ENCODE measurements around the gene BMPER.

BMPER gene

GRCh38 chr7:34137176-34137575 is 231.8 kb downstream of the BMPER start:
- no peak for TF ChIP-seq CTCF (IDR thresholded peaks at IDR 0.05; ENCODE audit: low read depth, low read length)
- H3K4me3 ChIP-seq (ENCODE audit: low read depth, low read length) = no peak overlapping the region
- in situ Hi-C loops (cut with HindIII; ENCODE audit: low sequenced_read_pairs) = no loop called here
- DNase-seq (ENCODE audit: low read depth, low spot score) = no peak

DNA sequence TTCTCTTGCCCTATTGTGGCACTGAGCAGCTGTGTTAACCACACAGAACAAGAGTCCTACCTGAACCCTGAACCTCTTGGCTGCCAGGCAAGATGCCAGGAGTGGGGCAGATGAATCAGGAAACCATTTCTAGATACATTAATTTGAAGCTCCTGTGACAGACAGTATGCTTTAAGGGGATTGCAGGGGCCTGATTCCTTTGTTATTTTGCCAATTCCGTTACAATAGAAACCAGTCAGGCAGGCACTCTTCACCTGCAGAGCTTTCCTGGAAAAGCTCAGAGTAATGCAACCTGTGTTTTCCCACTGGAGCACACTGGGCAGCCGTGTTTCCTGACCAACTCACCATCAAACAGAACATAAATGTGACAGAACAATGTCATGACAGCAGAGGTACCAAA is 233.1 kb downstream of the BMPER start:
- TF ChIP-seq CTCF (IDR thresholded peaks at IDR 0.05; ENCODE audit: low read depth, low read length) = no peak
- H3K4me3 ChIP-seq (ENCODE audit: low read depth, low read length) = no peak overlapping the region
- DNase-seq (ENCODE audit: low read depth, low spot score) = no peak
- in situ Hi-C loops (cut with HindIII; ENCODE audit: low sequenced_read_pairs) = no loop called here

DNA sequence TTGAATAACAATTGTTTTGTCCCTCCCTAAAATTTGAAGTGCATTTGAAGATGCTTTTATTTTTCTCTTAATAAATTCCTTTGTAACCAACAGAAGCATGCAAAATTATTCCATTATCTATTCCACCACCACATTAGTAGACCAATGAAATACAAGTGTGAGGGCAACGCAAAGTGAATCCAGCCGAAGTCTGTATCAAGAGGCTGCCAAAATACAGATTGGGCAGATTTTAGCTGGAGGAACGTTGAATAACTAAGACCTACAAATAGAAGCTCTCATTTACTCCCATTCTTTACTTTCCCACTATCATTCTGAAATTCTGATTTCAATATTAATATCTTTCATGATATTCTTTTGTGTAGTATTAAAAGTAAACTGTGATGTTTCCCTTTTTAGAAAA is 233.7 kb downstream of the BMPER start:
- no peak overlapping the region for H3K4me3 ChIP-seq (ENCODE audit: low read depth, low read length)
- in situ Hi-C loops (cut with HindIII; ENCODE audit: low sequenced_read_pairs) = no loop called here
- TF ChIP-seq CTCF (IDR thresholded peaks at IDR 0.05; ENCODE audit: low read depth, low read length) = no peak
- DNase-seq (ENCODE audit: low read depth, low spot score) = no peak

DNA sequence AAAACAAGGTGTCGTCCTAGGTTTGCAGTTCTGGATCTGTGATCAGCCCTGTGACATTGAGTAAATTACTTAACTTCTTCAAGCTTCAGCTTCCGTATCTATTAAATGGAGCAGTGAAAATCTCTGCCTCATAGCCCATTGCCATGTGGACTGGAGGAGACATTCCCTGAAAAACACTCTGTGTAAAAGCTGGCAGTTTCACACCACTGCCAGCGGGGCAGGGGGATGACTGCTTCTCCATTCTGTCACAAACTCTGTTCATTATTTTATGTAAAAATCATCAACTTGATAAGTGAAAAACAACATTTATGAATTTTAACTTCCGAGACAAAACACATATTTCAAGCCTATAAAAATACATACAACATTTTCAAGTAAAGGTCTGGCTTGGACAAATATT is 234.7 kb downstream of the BMPER start:
- H3K4me3 ChIP-seq (ENCODE audit: low read depth, low read length) = no peak overlapping the region
- no peak for DNase-seq (ENCODE audit: low read depth, low spot score)
- TF ChIP-seq CTCF (IDR thresholded peaks at IDR 0.05; ENCODE audit: low read depth, low read length) = no peak
- in situ Hi-C loops (cut with HindIII; ENCODE audit: low sequenced_read_pairs) = no loop called here

GRCh38 chr7:34143402-34143801 is 238.1 kb downstream of the BMPER start:
- in situ Hi-C loops (cut with HindIII; ENCODE audit: low sequenced_read_pairs) = no loop called here
- TF ChIP-seq CTCF (IDR thresholded peaks at IDR 0.05; ENCODE audit: low read depth, low read length) = no peak
- DNase-seq (ENCODE audit: low read depth, low spot score) = no peak
- no peak overlapping the region for H3K4me3 ChIP-seq (ENCODE audit: low read depth, low read length)

DNA sequence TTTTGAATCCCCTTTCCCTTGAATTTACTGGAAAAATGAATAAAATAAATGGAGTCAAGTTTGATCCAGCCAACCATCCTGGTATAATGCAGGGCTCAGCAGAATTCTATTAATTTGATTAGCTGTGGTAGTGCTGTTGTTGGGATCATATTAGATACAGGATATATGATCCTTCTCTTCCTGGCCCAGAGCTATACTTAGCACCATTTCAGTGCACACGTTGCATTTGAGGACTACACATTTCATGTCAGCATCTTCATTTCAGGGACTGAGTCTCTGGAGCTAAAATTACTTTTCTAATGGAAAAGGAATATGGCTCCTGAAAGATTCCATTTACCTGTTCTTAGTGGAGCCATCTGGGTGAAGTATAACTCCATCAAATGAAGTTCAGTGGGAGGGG is 240.3 kb downstream of the BMPER start:
- in situ Hi-C loops (cut with HindIII; ENCODE audit: low sequenced_read_pairs) = no loop called here
- TF ChIP-seq CTCF (IDR thresholded peaks at IDR 0.05; ENCODE audit: low read depth, low read length) = no peak
- DNase-seq (ENCODE audit: low read depth, low spot score) = no peak
- H3K4me3 ChIP-seq (ENCODE audit: low read depth, low read length) = no peak overlapping the region

GRCh38 chr7:34153656-34154270 is 248.4 kb downstream of the BMPER start:
- DNase-seq (ENCODE audit: low read depth, low spot score) = no peak
- in situ Hi-C loops (cut with HindIII; ENCODE audit: low sequenced_read_pairs) = no loop called here
- H3K4me3 ChIP-seq (ENCODE audit: low read depth, low read length) = no peak overlapping the region
- no peak for TF ChIP-seq CTCF (IDR thresholded peaks at IDR 0.05; ENCODE audit: low read depth, low read length)
